B cell (primary cell): ENCODE measurements around the gene AOAH.

Source experiments
- EZH2 ChIP-seq: IDR thresholded peaks from 2 replicates; pipeline ENCODE4 v1.6.1; 2012; ENCODE audit warnings: borderline replicate concordance, low read depth, mild to moderate bottlenecking, moderate library complexity, low read length; ENCODE audit not compliant: insufficient read depth, poor library complexity, severe bottlenecking
- TF ChIP-seq, protein P1 (sequence below): fragments of 200-600 bp; IDR thresholded peaks from one replicate; pipeline ENCODE4 v1.8.0; 2022; ENCODE audit warnings: antibody characterized with exemption, mild to moderate bottlenecking

DNA sequence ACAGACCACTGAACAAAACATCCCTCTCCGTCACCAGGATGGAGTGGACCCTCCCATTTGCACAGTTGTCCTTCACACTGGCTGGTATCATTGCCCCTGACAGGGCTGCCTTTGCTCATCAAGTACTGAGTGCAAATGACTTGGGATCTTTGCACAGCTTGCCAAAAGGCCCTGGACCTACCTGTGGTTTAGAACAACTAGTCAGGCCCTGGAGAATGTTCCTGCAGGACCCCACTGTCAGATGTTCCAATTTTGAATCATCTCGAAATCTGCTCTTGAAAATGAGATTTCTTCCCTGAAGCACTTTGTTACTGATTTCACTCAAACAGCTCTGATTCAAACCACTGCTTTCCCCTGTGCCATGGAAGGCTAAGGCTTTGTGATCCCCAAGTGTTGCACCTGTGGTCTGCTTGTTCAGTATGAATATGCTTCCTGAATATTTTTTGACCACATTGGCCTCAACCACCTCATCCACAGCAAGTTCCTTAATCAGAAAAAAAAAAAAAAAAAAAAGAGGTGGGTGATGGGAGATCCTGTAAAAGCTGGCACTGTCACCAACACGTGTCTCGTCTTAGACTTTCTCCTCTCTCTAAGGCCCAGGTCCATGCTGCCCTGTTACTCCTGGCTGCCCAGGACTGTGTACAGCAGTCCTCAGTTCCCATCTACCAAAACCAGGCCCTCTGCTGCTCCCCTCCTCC lies 2.7 kb upstream of the AOAH start:
- TF ChIP-seq, protein P1, sequence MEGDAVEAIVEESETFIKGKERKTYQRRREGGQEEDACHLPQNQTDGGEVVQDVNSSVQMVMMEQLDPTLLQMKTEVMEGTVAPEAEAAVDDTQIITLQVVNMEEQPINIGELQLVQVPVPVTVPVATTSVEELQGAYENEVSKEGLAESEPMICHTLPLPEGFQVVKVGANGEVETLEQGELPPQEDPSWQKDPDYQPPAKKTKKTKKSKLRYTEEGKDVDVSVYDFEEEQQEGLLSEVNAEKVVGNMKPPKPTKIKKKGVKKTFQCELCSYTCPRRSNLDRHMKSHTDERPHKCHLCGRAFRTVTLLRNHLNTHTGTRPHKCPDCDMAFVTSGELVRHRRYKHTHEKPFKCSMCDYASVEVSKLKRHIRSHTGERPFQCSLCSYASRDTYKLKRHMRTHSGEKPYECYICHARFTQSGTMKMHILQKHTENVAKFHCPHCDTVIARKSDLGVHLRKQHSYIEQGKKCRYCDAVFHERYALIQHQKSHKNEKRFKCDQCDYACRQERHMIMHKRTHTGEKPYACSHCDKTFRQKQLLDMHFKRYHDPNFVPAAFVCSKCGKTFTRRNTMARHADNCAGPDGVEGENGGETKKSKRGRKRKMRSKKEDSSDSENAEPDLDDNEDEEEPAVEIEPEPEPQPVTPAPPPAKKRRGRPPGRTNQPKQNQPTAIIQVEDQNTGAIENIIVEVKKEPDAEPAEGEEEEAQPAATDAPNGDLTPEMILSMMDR = no peak
- TF ChIP-seq EZH2 = no peak
